Parathyroid adenoma (tissue), 2 donors: Measurements from ENCODE around the gene ZBTB45.
A peak's percentile ranks its signal among the peaks of the same experiment; 100 is the strongest.

Experiments used
- H2AFZ ChIP-seq: fragments of 300-600 bp; sonication (generic); one replicate; pipeline ENCODE4 v1.7.0; 2017; ENCODE audit warnings: antibody characterized with exemption, mild to moderate bottlenecking
- H3K27ac ChIP-seq: fragments of 300-600 bp; sonication (generic); one replicate; pipeline ENCODE4 v1.7.0; 2017
- H3K27me3 ChIP-seq: fragments of 300-600 bp; sonication (generic); one replicate; pipeline ENCODE4 v1.7.0; 2017; ENCODE audit warnings: low read length; ENCODE audit not compliant: control insufficient read depth, insufficient read depth
- H3K36me3 ChIP-seq: fragments of 300-600 bp; sonication (generic); one replicate; pipeline ENCODE4 v1.7.0; 2017; ENCODE audit warnings: low read length; ENCODE audit not compliant: control insufficient read depth, insufficient read depth
- H3K4me1 ChIP-seq: fragments of 300-600 bp; sonication (generic); one replicate; pipeline ENCODE4 v1.7.0; 2017; ENCODE audit warnings: control low read depth
- H3K4me2 ChIP-seq: fragments of 300-600 bp; sonication (generic); one replicate; pipeline ENCODE4 v1.7.0; 2017; ENCODE audit warnings: low read length
- H3K4me3 ChIP-seq: fragments of 300-600 bp; sonication (generic); one replicate; pipeline ENCODE4 v1.7.0; 2017; ENCODE audit warnings: low read depth, low read length
- H3K79me2 ChIP-seq: fragments of 300-600 bp; sonication (generic); one replicate; pipeline ENCODE4 v1.7.0; 2017; ENCODE audit warnings: control low read depth
- H3K9ac ChIP-seq: fragments of 300-600 bp; sonication (generic); one replicate; pipeline ENCODE4 v1.7.0; 2017; ENCODE audit warnings: mild to moderate bottlenecking
- H3K9me3 ChIP-seq: fragments of 300-600 bp; sonication (generic); one replicate; pipeline ENCODE4 v1.7.0; 2017; ENCODE audit warnings: low read length; ENCODE audit not compliant: control insufficient read depth
- CTCF ChIP-seq: fragments of 300-600 bp; sonication (generic); IDR thresholded peaks from one replicate; pipeline ENCODE4 v1.7.0; 2017; ENCODE audit warnings: antibody characterized with exemption, mild to moderate bottlenecking
- donor health status: primary hyperparathyroidism.

The ZBTB45 gene

DNA sequence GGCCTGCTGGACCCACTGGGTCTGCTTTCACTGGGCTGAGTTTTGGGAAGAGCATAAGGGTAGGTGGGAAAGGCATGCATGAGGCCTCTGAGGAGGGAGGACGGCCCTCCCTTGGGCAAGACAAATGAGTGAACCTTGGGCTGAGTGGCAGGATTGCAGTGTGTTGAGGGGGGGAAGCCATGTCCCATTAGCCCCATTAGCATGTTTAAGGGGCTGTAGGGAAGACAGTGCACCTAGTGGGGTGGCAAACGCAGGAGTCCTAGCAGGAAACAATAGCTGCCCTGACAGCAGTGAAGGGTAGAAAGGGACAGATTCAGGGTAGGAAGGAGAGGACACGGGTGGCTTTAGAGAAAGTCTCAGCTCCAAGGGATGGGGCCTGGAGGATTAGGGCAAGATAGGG lies 3.1 kb upstream of the ZBTB45 start:
- no peak overlapping the region for H3K9ac ChIP-seq
- peaks cover 8% of the 10 kb centered on the region for H3K4me1 ChIP-seq
- H3K27me3 ChIP-seq: no peaks in the 10 kb centered on the region
- H3K9me3 ChIP-seq: no peaks in the 10 kb centered on the region
- H3K4me2 ChIP-seq: no peak overlapping the region
- no peak overlapping the region for H3K27ac ChIP-seq
- TF ChIP-seq CTCF: no peak
- H3K4me3 ChIP-seq: no peak overlapping the region
- H2AFZ ChIP-seq: no peak overlapping the region
- H3K36me3 ChIP-seq: no peaks in the 10 kb centered on the region
- peaks cover 4% of the 10 kb centered on the region for H3K79me2 ChIP-seq

DNA sequence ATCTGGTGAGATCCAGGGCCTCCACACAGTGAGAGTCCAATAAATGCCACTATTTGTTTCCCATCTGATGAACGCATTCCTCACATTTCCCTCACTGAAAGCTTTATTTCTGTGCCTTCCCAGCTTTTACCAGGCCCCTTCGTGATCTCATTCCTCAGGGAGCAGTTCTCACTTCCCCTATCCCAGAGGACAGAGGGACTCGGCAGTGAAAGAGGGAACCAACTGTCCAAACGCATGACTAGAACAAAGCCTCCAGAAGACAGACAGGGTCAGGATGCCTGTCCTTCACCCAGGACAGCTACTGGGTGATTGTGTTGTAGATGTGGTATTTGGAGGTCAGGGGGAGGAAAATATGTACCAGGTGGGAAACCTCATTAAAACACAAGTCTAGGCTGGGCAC lies 2.0 kb upstream of the ZBTB45 start:
- no peak overlapping the region for H3K27ac ChIP-seq
- no peak for TF ChIP-seq CTCF
- no peak overlapping the region for H3K4me3 ChIP-seq
- H3K9ac ChIP-seq: no peak overlapping the region
- H3K36me3 ChIP-seq: no peaks in the 10 kb centered on the region
- H2AFZ ChIP-seq: no peak overlapping the region
- peaks cover 15% of the 10 kb centered on the region for H3K79me2 ChIP-seq
- H3K27me3 ChIP-seq: no peaks in the 10 kb centered on the region
- H3K9me3 ChIP-seq: no peaks in the 10 kb centered on the region
- peaks cover 8% of the 10 kb centered on the region for H3K4me1 ChIP-seq
- no peak overlapping the region for H3K4me2 ChIP-seq

- Histone ChIP-seq H3K4me1 (peaks cover 8% of the 10 kb centered on the region), H3K27ac (peak overlapping the region; percentile 92), H3K4me2 (peak overlapping the region; percentile 75), H3K36me3 (no peaks in the 10 kb centered on the region), H3K27me3 (no peaks in the 10 kb centered on the region), H3K79me2 (peaks cover 28% of the 10 kb centered on the region), H2AFZ (peak overlapping the region; percentile 83), H3K9me3 (no peaks in the 10 kb centered on the region), H3K9ac (no peak overlapping the region), H3K4me3 (peak overlapping the region; percentile 91)
- TF ChIP-seq CTCF: no peak
These were observed 618 bp upstream of the ZBTB45 start for GRCh38 chr19:58520257-58520599.

DNA sequence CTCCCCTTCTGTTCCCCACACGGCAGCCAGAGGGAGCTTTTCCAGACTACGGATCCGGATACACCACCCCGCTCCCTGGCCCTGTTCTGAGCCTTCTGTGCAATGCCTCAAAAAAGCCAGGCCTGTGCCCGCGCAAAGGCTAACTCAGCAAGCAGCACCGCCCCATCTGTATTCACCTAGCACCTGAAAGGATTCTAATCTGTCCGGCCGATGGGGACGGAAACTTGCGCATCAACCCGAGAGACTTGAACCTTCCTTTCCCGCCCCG lies 589 bp downstream of the ZBTB45 start:
- no peak for TF ChIP-seq CTCF
- H3K4me3 ChIP-seq: peak overlapping the region; percentile 91
- no peaks in the 10 kb centered on the region for H3K27me3 ChIP-seq
- no peaks in the 10 kb centered on the region for H3K9me3 ChIP-seq
- no peaks in the 10 kb centered on the region for H3K36me3 ChIP-seq
- H3K27ac ChIP-seq: peak overlapping the region; percentile 92
- H3K4me2 ChIP-seq: peak overlapping the region; percentile 75
- peaks cover 13% of the 10 kb centered on the region for H3K4me1 ChIP-seq
- H3K9ac ChIP-seq: peak overlapping the region; percentile 95
- peak overlapping the region; percentile 83 for H2AFZ ChIP-seq
- peaks cover 36% of the 10 kb centered on the region for H3K79me2 ChIP-seq

DNA sequence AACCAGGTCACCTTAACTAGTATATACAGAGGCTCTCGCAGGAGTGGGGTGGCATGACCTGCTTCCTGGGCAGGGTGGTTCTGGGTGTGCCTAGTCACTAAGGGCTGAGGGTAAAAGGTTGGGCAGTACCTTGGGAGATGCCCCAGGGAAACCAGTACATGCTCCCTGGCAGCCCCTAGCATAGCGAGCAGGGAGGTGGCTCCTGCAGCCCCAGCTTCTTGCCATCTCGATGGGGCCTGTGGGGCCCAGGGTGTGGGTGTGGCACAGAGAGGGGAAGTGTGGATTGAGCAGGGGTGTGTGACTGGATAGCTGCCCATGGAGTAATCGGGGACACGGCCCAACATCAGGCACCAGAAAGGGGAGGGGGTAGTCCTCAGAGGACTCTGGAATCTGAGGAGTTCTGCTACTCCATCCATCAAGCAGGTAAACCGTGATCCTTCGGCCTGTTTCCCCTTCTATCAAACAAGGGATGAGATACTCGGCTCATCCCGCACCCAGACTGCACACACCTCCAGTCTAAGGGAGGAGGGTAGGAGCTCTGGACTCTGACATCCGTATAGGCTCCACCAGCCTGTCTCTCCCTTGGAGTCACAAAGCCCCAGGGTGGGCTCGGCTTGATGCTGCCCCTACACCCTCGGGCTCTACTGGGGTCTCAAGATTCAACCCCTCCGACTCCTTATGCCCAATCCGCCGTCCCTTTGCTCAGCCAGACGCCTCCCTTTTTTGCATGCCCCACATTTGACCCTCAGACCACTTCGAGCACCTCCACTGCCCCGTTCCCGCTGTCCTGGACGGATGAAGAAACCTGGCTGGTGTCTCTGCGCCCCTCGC lies 1.1 kb downstream of the ZBTB45 start:
- Histone ChIP-seq H3K9ac (peak overlapping the region; percentile 3), H3K9me3 (no peaks in the 10 kb centered on the region), H3K27me3 (no peaks in the 10 kb centered on the region), H3K4me2 (peak overlapping the region; percentile 75), H3K79me2 (peaks cover 36% of the 10 kb centered on the region), H3K36me3 (no peaks in the 10 kb centered on the region), H3K4me1 (peaks cover 13% of the 10 kb centered on the region), H3K4me3 (peak overlapping the region; percentile 91), H3K27ac (peak overlapping the region; percentile 92), H2AFZ (peak overlapping the region; percentile 83)
- TF ChIP-seq CTCF: peak; percentile 59
